ENCODE data around the gene NOX3. TPM values are rescaled to one million over a fixed set of nuclear protein-coding genes. Genes with fewer than 3 reads are reported as not detected.
"Not testable (repeated sequence)": the region's sequence is repeated elsewhere in the genome, so short reads cannot be mapped to it uniquely, and the experiment has no call there.

NOX3 gene
- 1 to 10 TPM; 1.5 to 2.1 (median 1.9) TPM for polyA plus RNA-seq (ENCODE audit: insufficient read length in 3 of 3)

GRCh38 chr6:155455766-155456165 is at the start of gene NOX3:
TSS of gene NOX3 (minus strand) at chr6:155455839. CDS start at chr6:155455800, 39 bp downstream.
- no peak for DNase-seq (ENCODE audit: low read depth in 3 of 3, low spot score in 2 of 3)

- no peak for DNase-seq (ENCODE audit: low read depth in 3 of 3, low spot score in 2 of 3)
These were observed 49.4 kb upstream of the NOX3 start for GRCh38 chr6:155504848-155505607.

- DNase-seq (ENCODE audit: low read depth in 3 of 3, low spot score in 2 of 3): no peak
These were observed 46.8 kb upstream of the NOX3 start for GRCh38 chr6:155502393-155502792.

- DNase-seq (ENCODE audit: low read depth in 3 of 3, low spot score in 2 of 3): no peak
These were observed 43.9 kb upstream of the NOX3 start for GRCh38 chr6:155499574-155499973.

- DNase-seq (ENCODE audit: low read depth in 3 of 3, low spot score in 2 of 3): no peak
These were observed 42.7 kb upstream of the NOX3 start for GRCh38 chr6:155498370-155498769.

- no peak for DNase-seq (ENCODE audit: low read depth in 3 of 3, low spot score in 2 of 3)
These were observed 41.6 kb upstream of the NOX3 start for GRCh38 chr6:155497273-155497672.

GRCh38 chr6:155495011-155495768 is 39.6 kb upstream of the NOX3 start:
- peak in 1 of 3 donors; percentile 20 for DNase-seq (ENCODE audit: low read depth in 3 of 3, low spot score in 2 of 3)

GRCh38 chr6:155493694-155494143 is 38.1 kb upstream of the NOX3 start:
- no peak for DNase-seq (ENCODE audit: low read depth in 3 of 3, low spot score in 2 of 3)

- DNase-seq (ENCODE audit: low read depth in 3 of 3, low spot score in 2 of 3): no peak
These were observed 37.5 kb upstream of the NOX3 start for GRCh38 chr6:155493026-155493693.

- no peak for DNase-seq (ENCODE audit: low read depth in 3 of 3, low spot score in 2 of 3)
These were observed 36.6 kb upstream of the NOX3 start for GRCh38 chr6:155492061-155492735.

- no peak for DNase-seq (ENCODE audit: low read depth in 3 of 3, low spot score in 2 of 3)
These were observed 35.8 kb upstream of the NOX3 start for GRCh38 chr6:155491421-155491820.

- not testable (repeated sequence) for DNase-seq (ENCODE audit: low read depth in 3 of 3, low spot score in 2 of 3)
These were observed 32.6 kb upstream of the NOX3 start for GRCh38 chr6:155488197-155488596.

GRCh38 chr6:155487371-155488130 is 31.9 kb upstream of the NOX3 start:
- no peak for DNase-seq (ENCODE audit: low read depth in 3 of 3, low spot score in 2 of 3)

GRCh38 chr6:155486721-155487294 is 31.2 kb upstream of the NOX3 start:
- no peak for DNase-seq (ENCODE audit: low read depth in 3 of 3, low spot score in 2 of 3)

- no peak for DNase-seq (ENCODE audit: low read depth in 3 of 3, low spot score in 2 of 3)
These were observed 30.1 kb upstream of the NOX3 start for GRCh38 chr6:155485756-155486155.

- no peak for DNase-seq (ENCODE audit: low read depth in 3 of 3, low spot score in 2 of 3)
These were observed 28.2 kb upstream of the NOX3 start for GRCh38 chr6:155483858-155484257.

GRCh38 chr6:155481215-155481614 is 25.6 kb upstream of the NOX3 start:
- no peak for DNase-seq (ENCODE audit: low read depth in 3 of 3, low spot score in 2 of 3)

GRCh38 chr6:155473741-155474140 is 18.1 kb upstream of the NOX3 start:
- no peak for DNase-seq (ENCODE audit: low read depth in 3 of 3, low spot score in 2 of 3)

GRCh38 chr6:155472886-155473285 is 17.2 kb upstream of the NOX3 start:
- DNase-seq (ENCODE audit: low read depth in 3 of 3, low spot score in 2 of 3): no peak

All from right renal cortex interstitium (tissue), 3 donors.